Transverse colon (tissue), 3 donors: ENCODE results near the gene HPSE2.

Experiments used
- CTCF ChIP-seq, 5 experiments: fragments of 200-600 bp in 3 of 5; fragments of 450-650 bp in 2 of 5; sonication (generic) in 3 of 5; IDR thresholded peaks; 1 replicate in 2 of 5; 2 replicates in 3 of 5; pipeline ENCODE4 v1.5.1; 2016 to 2017; ENCODE audit warnings: antibody characterized with exemption in 5 of 5, inconsistent platforms in 3 of 5, mild to moderate bottlenecking in 2 of 5, moderate library complexity in 1 of 5
- EP300 ChIP-seq: sonication (generic); formaldehyde crosslinking; IDR thresholded peaks from one replicate; pipeline ENCODE4 v1.6.1; 2017; ENCODE audit warnings: antibody characterized with exemption, low read depth

- no peak for TF ChIP-seq EP300
- TF ChIP-seq CTCF (IDR thresholded peaks at IDR 0.05), result peak; percentile 44 to 62 (median 58)
These were observed 571.2 kb downstream of the HPSE2 start for GRCh38 chr10:98664329-98665042.
